Vagina (tissue), 2 donors: ENCODE measurements around the gene C3orf85. TPM values are rescaled to one million over a fixed set of nuclear protein-coding genes. Genes with fewer than 3 reads are reported as not detected.

Experiments used
- DNase-seq, 2 donors: peaks; one replicate each; pipeline ENCODE4 v3.0.0-alpha.2; 2017; ENCODE audit errors: extremely low spot score in 2 of 2
- H3K27ac ChIP-seq: fragments of 200-600 bp; sonication (generic); one replicate; pipeline ENCODE4 v1.5.1; 2019
- H3K27me3 ChIP-seq: fragments of 200-600 bp; sonication (generic); one replicate; pipeline ENCODE4 v1.5.1; 2019
- H3K36me3 ChIP-seq, 2 donors: fragments of 200-600 bp; sonication (generic); one replicate each; pipeline ENCODE4 v1.5.1; 2017 to 2019
- H3K4me1 ChIP-seq: fragments of 200-600 bp; sonication (generic); one replicate; pipeline ENCODE4 v1.5.1; 2019
- H3K4me3 ChIP-seq, 2 donors: fragments of 200-600 bp; sonication (generic); 1 replicate in 1 of 2; 2 replicates in 1 of 2; pipeline ENCODE4 v1.5.1; 2016 to 2019
- H3K9me3 ChIP-seq: fragments of 200-600 bp; sonication (generic); one replicate; pipeline ENCODE4 v1.5.1; 2019
- CTCF ChIP-seq, 3 experiments: fragments of 450-650 bp in 2 of 3; fragments of 200-600 bp in 1 of 3; sonication (generic) in 1 of 3; IDR thresholded peaks; one replicate each; pipeline ENCODE4 v1.5.1; 2017 to 2019; ENCODE audit warnings: antibody characterized with exemption in 3 of 3, mild to moderate bottlenecking in 2 of 3, moderate library complexity in 2 of 3
- POLR2A ChIP-seq, 2 donors: fragments of 450-650 bp; IDR thresholded peaks; one replicate each; pipeline ENCODE4 v1.6.1; 2017; ENCODE audit warnings: antibody characterized with exemption in 2 of 2, mild to moderate bottlenecking in 2 of 2, moderate library complexity in 2 of 2
- POLR2AphosphoS5 ChIP-seq, 2 donors: sonication (generic); formaldehyde crosslinking; IDR thresholded peaks; one replicate each; pipeline ENCODE4 v1.9.0; 2017; ENCODE audit warnings: antibody characterized with exemption in 2 of 2, mild to moderate bottlenecking in 2 of 2, low read depth in 1 of 2; ENCODE audit not compliant: insufficient read depth in 1 of 2
- intact Hi-C: fragments of 100-400 bp; cut with DNase I; formaldehyde crosslinking; loops from one replicate; pipeline ENCODE4 v1.15.1; 2023
- total RNA-seq: library from RNA; depleted of rRNA; stranded (reverse); fragments of >200 nt; gene quantifications from one replicate; pipeline ENCODE4 v1.2.3, GENCODE V29; 2016

The C3orf85 gene
- total RNA-seq, 1 donor from 2014 or later = not detected

- Histone ChIP-seq H3K4me1 (no peaks in the 10 kb centered on the region), H3K4me3 (no peak overlapping the region), H3K36me3 (no peaks in the 10 kb centered on the region), H3K9me3 (no peaks in the 10 kb centered on the region), H3K27ac (no peak overlapping the region), H3K27me3 (no peaks in the 10 kb centered on the region)
- no peak for TF ChIP-seq POLR2A (IDR thresholded peaks at IDR 0.05)
- no peak for TF ChIP-seq CTCF (IDR thresholded peaks at IDR 0.05)
- no peak for TF ChIP-seq POLR2AphosphoS5 (IDR thresholded peaks at IDR 0.05; ENCODE audit: insufficient read depth in 1 of 2, low read depth in 1 of 2)
- intact Hi-C loops = no loop called here
- no peak for DNase-seq
These were observed 26.9 kb upstream of the C3orf85 start for GRCh38 chr3:109109574-109109973.

GRCh38 chr3:109112946-109113760 is 23.4 kb upstream of the C3orf85 start:
- H3K36me3 ChIP-seq = no peaks in the 10 kb centered on the region
- intact Hi-C loops = no loop called here
- TF ChIP-seq POLR2AphosphoS5 (IDR thresholded peaks at IDR 0.05; ENCODE audit: insufficient read depth in 1 of 2, low read depth in 1 of 2) (no peak), POLR2A (IDR thresholded peaks at IDR 0.05) (no peak), CTCF (IDR thresholded peaks at IDR 0.05) (no peak)
- H3K27me3 ChIP-seq = no peaks in the 10 kb centered on the region
- DNase-seq = no peak
- no peaks in the 10 kb centered on the region for H3K9me3 ChIP-seq
- H3K27ac ChIP-seq = no peak overlapping the region
- H3K4me3 ChIP-seq = no peak overlapping the region
- H3K4me1 ChIP-seq = no peaks in the 10 kb centered on the region

GRCh38 chr3:109114746-109115145 is 21.8 kb upstream of the C3orf85 start:
- no peaks in the 10 kb centered on the region for H3K9me3 ChIP-seq
- TF ChIP-seq CTCF (IDR thresholded peaks at IDR 0.05) (no peak), POLR2AphosphoS5 (IDR thresholded peaks at IDR 0.05; ENCODE audit: insufficient read depth in 1 of 2, low read depth in 1 of 2) (no peak), POLR2A (IDR thresholded peaks at IDR 0.05) (no peak)
- DNase-seq = no peak
- no peak overlapping the region for H3K4me3 ChIP-seq
- no peaks in the 10 kb centered on the region for H3K27me3 ChIP-seq
- no peaks in the 10 kb centered on the region for H3K4me1 ChIP-seq
- H3K27ac ChIP-seq = no peak overlapping the region
- H3K36me3 ChIP-seq = no peaks in the 10 kb centered on the region
- intact Hi-C loops = no loop called here

- Histone ChIP-seq H3K4me3 (no peak overlapping the region), H3K36me3 (no peaks in the 10 kb centered on the region), H3K27me3 (no peaks in the 10 kb centered on the region), H3K4me1 (no peaks in the 10 kb centered on the region), H3K9me3 (no peaks in the 10 kb centered on the region), H3K27ac (no peak overlapping the region)
- TF ChIP-seq CTCF (IDR thresholded peaks at IDR 0.05) (no peak), POLR2AphosphoS5 (IDR thresholded peaks at IDR 0.05; ENCODE audit: insufficient read depth in 1 of 2, low read depth in 1 of 2) (no peak)
- intact Hi-C loops = no loop called here
- DNase-seq = no peak
These were observed 21.1 kb upstream of the C3orf85 start for GRCh38 chr3:109115451-109115850.

- no peak overlapping the region for H3K27ac ChIP-seq
- DNase-seq = no peak
These were observed 20.5 kb upstream of the C3orf85 start for GRCh38 chr3:109116031-109116430.

More at GRCh38 chr3:109116031-109116430, 20.5 kb upstream of the C3orf85 start:
- no peaks in the 10 kb centered on the region for H3K4me1 ChIP-seq
- TF ChIP-seq POLR2A (IDR thresholded peaks at IDR 0.05) (no peak), POLR2AphosphoS5 (IDR thresholded peaks at IDR 0.05; ENCODE audit: insufficient read depth in 1 of 2, low read depth in 1 of 2) (no peak), CTCF (IDR thresholded peaks at IDR 0.05) (no peak)
- no peak overlapping the region for H3K4me3 ChIP-seq
- intact Hi-C loops = no loop called here
- H3K36me3 ChIP-seq = no peaks in the 10 kb centered on the region
- H3K9me3 ChIP-seq = no peaks in the 10 kb centered on the region
- no peaks in the 10 kb centered on the region for H3K27me3 ChIP-seq
